ENCODE data around the gene GSK3A. TPM values are rescaled to one million over a fixed set of nuclear protein-coding genes. Genes with fewer than 3 reads are reported as not detected.

Gene GSK3A
- total and polyA plus RNA-seq, 2 donors, result 8.4 to 56.9 TPM

- Histone ChIP-seq H3K4me3 (ENCODE audit: low read depth, low read length) (no peak overlapping the region), H3K4me1 (ENCODE audit: insufficient read depth) (no peaks in the 10 kb centered on the region), H3K36me3 (ENCODE audit: insufficient read depth) (peaks cover 7% of the 10 kb centered on the region), H3K27ac (ENCODE audit: low read depth) (no peak overlapping the region)
- WGBS, result 86% methylated on average over 14 of the region's 14 CpGs
- DNase-seq (ENCODE audit: extremely low spot score), result no peak
Observed at GRCh38 chr19:42206871-42207755, 35.3 kb downstream of the GSK3A start.

GRCh38 chr19:42204664-42205063 is 37.7 kb downstream of the GSK3A start:
- no peak overlapping the region for H3K4me3 ChIP-seq (ENCODE audit: low read depth, low read length)
- DNase-seq (ENCODE audit: extremely low spot score), result no peak
- 86% methylated on average over 6 of the region's 6 CpGs for WGBS
- no peak overlapping the region for H3K27ac ChIP-seq (ENCODE audit: low read depth)
- H3K36me3 ChIP-seq (ENCODE audit: insufficient read depth), result peaks cover 7% of the 10 kb centered on the region
- no peaks in the 10 kb centered on the region for H3K4me1 ChIP-seq (ENCODE audit: insufficient read depth)

GRCh38 chr19:42203700-42204099 is 38.7 kb downstream of the GSK3A start:
- Histone ChIP-seq H3K27ac (ENCODE audit: low read depth) (no peak overlapping the region), H3K4me1 (ENCODE audit: insufficient read depth) (no peaks in the 10 kb centered on the region), H3K4me3 (ENCODE audit: low read depth, low read length) (no peak overlapping the region), H3K36me3 (ENCODE audit: insufficient read depth) (peaks cover 5% of the 10 kb centered on the region)
- WGBS, result 93% methylated on average over 2 of the region's 2 CpGs
- DNase-seq (ENCODE audit: extremely low spot score), result no peak

- Histone ChIP-seq H3K36me3 (ENCODE audit: insufficient read depth) (peaks cover 5% of the 10 kb centered on the region), H3K27ac (ENCODE audit: low read depth) (no peak overlapping the region), H3K4me3 (ENCODE audit: low read depth, low read length) (no peak overlapping the region), H3K4me1 (ENCODE audit: insufficient read depth) (no peaks in the 10 kb centered on the region)
- WGBS, result 84% methylated on average over 5 of the region's 5 CpGs
- DNase-seq (ENCODE audit: extremely low spot score), result no peak
Observed at GRCh38 chr19:42202290-42202880, 40.0 kb downstream of the GSK3A start.

- peaks cover 5% of the 10 kb centered on the region for H3K36me3 ChIP-seq (ENCODE audit: insufficient read depth)
- H3K4me1 ChIP-seq (ENCODE audit: insufficient read depth), result no peaks in the 10 kb centered on the region
- H3K4me3 ChIP-seq (ENCODE audit: low read depth, low read length), result no peak overlapping the region
- 68% methylated on average over 6 of the region's 6 CpGs for WGBS
- no peak overlapping the region for H3K27ac ChIP-seq (ENCODE audit: low read depth)
- DNase-seq (ENCODE audit: extremely low spot score), result no peak
Observed at GRCh38 chr19:42201489-42202289, 40.7 kb downstream of the GSK3A start.

GRCh38 chr19:42200116-42200715 is 42.2 kb downstream of the GSK3A start:
- H3K27ac ChIP-seq (ENCODE audit: low read depth), result peak overlapping the region; percentile 71

GRCh38 chr19:42199440-42200115 is 42.8 kb downstream of the GSK3A start:
- Histone ChIP-seq H3K27ac (ENCODE audit: low read depth) (peak overlapping the region; percentile 71), H3K36me3 (ENCODE audit: insufficient read depth) (peaks cover 5% of the 10 kb centered on the region), H3K4me1 (ENCODE audit: insufficient read depth) (no peaks in the 10 kb centered on the region), H3K4me3 (ENCODE audit: low read depth, low read length) (no peak overlapping the region)
- 74% methylated on average over 32 of the region's 32 CpGs for WGBS
- DNase-seq (ENCODE audit: extremely low spot score), result no peak

More at GRCh38 chr19:42200116-42200715, 42.2 kb downstream of the GSK3A start:
- peaks cover 5% of the 10 kb centered on the region for H3K36me3 ChIP-seq (ENCODE audit: insufficient read depth)
- H3K4me3 ChIP-seq (ENCODE audit: low read depth, low read length), result no peak overlapping the region
- H3K4me1 ChIP-seq (ENCODE audit: insufficient read depth), result no peaks in the 10 kb centered on the region
- no peak for DNase-seq (ENCODE audit: extremely low spot score)
- WGBS, result 84% methylated on average over 5 of the region's 5 CpGs

GRCh38 chr19:42198676-42199439 is 43.5 kb downstream of the GSK3A start:
- DNase-seq (ENCODE audit: extremely low spot score), result no peak
- Histone ChIP-seq H3K36me3 (ENCODE audit: insufficient read depth) (peaks cover 4% of the 10 kb centered on the region), H3K4me3 (ENCODE audit: low read depth, low read length) (no peak overlapping the region), H3K27ac (ENCODE audit: low read depth) (peak overlapping the region; percentile 52), H3K4me1 (ENCODE audit: insufficient read depth) (no peaks in the 10 kb centered on the region)
- 58% methylated on average over 7 of the region's 7 CpGs for WGBS

- no peak for DNase-seq (ENCODE audit: extremely low spot score)
- Histone ChIP-seq H3K36me3 (ENCODE audit: insufficient read depth) (no peaks in the 10 kb centered on the region), H3K4me3 (ENCODE audit: low read depth, low read length) (no peak overlapping the region), H3K27ac (ENCODE audit: low read depth) (no peak overlapping the region), H3K4me1 (ENCODE audit: insufficient read depth) (no peaks in the 10 kb centered on the region)
- 46% methylated on average over 5 of the region's 5 CpGs for WGBS
Observed at GRCh38 chr19:42197375-42197817, 45.0 kb downstream of the GSK3A start.

- Histone ChIP-seq H3K36me3 (ENCODE audit: insufficient read depth) (no peaks in the 10 kb centered on the region), H3K27ac (ENCODE audit: low read depth) (no peak overlapping the region), H3K4me3 (ENCODE audit: low read depth, low read length) (no peak overlapping the region), H3K4me1 (ENCODE audit: insufficient read depth) (no peaks in the 10 kb centered on the region)
- no peak for DNase-seq (ENCODE audit: extremely low spot score)
- WGBS, result 88% methylated on average over 47 of the region's 47 CpGs
Observed at GRCh38 chr19:42196011-42197001, 46.1 kb downstream of the GSK3A start.

- H3K4me1 ChIP-seq (ENCODE audit: insufficient read depth), result no peaks in the 10 kb centered on the region
- 47% methylated on average over 3 of the region's 3 CpGs for WGBS
- no peaks in the 10 kb centered on the region for H3K36me3 ChIP-seq (ENCODE audit: insufficient read depth)
- no peak overlapping the region for H3K27ac ChIP-seq (ENCODE audit: low read depth)
- DNase-seq (ENCODE audit: extremely low spot score), result no peak
- H3K4me3 ChIP-seq (ENCODE audit: low read depth, low read length), result no peak overlapping the region
Observed at GRCh38 chr19:42193706-42194105, 48.7 kb downstream of the GSK3A start.

Data from urinary bladder (tissue), 4 donors.